Renal cortical epithelial cell (primary cell): ENCODE results near the gene ZNF415. TPM values are rescaled to one million over a fixed set of nuclear protein-coding genes. Genes with fewer than 3 reads are reported as not detected.
"Not testable (repeated sequence)": the region's sequence is repeated elsewhere in the genome, so short reads cannot be mapped to it uniquely, and the experiment has no call there.

ENCODE experiments used
- DNase-seq: peaks from one replicate; pipeline ENCODE4 v3.0.0-alpha.2; 2011; ENCODE audit warnings: low read depth
- total RNA-seq: library from RNA; depleted of rRNA; stranded (reverse); fragments of >200 nt; gene quantifications from 2 replicates; pipeline ENCODE4 v1.2.3, GENCODE V29; 2014

Gene ZNF415
- total RNA-seq, 1 donor from 2014 or later: 16.2 TPM

DNA sequence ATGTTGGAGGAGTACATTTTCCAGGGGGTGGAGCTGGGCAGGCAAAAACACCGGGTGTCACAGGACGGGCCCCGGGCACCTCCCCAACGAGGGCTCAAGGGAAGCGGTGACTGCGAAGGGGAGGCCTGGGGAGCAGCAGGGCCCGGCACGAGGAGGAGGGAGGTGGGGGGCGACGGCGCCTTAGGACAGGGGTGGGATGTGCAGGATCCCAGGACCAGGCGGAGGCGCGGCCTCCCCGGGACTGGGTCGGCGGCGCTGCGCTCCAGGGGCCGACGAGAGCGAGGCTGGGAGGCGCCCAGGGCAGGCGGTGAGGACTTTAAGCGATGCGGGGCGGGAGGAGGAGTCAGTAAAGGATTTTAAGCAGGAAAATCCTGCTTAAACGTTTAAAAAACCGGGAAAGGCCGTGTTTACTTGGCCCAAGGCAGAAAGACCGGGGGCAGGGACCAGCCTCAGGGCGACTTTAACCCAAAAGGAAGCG lies 29.9 kb downstream of the ZNF415 start:
- peak; percentile 3 for DNase-seq

GRCh38 chr19:53102206-53102755 lies 30.4 kb downstream of the ZNF415 start:
- DNase-seq: peak; percentile 7

DNA sequence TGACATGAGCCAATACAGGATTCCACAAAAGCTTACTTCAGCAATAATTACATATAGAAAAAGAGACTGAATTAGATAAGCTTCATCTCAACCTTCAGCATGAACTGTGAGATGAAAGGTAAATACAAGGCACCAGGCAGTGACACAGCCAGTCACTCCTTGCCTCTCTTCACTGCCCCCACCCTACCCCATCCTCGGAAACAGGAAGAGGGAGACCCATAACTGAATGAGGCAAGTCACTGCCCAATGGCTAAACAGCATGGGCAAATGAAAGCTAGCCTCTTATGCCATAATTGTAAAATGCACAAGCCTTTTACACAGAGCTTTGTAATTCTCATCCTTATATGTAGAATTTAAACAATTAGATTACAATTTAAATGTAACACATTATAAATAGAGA lies 31.2 kb downstream of the ZNF415 start:
- DNase-seq: no peak

GRCh38 chr19:53098570-53098969 lies 34.1 kb downstream of the ZNF415 start:
- not testable (repeated sequence) for DNase-seq

- not testable (repeated sequence) for DNase-seq
These were observed 35.6 kb downstream of the ZNF415 start for GRCh38 chr19:53096982-53097690.

- not testable (repeated sequence) for DNase-seq
These were observed 36.1 kb downstream of the ZNF415 start for GRCh38 chr19:53096579-53096978.

GRCh38 chr19:53094754-53095575 lies 37.7 kb downstream of the ZNF415 start:
- no peak for DNase-seq

GRCh38 chr19:53092723-53093122 lies 40.0 kb downstream of the ZNF415 start:
- DNase-seq: no peak

DNA sequence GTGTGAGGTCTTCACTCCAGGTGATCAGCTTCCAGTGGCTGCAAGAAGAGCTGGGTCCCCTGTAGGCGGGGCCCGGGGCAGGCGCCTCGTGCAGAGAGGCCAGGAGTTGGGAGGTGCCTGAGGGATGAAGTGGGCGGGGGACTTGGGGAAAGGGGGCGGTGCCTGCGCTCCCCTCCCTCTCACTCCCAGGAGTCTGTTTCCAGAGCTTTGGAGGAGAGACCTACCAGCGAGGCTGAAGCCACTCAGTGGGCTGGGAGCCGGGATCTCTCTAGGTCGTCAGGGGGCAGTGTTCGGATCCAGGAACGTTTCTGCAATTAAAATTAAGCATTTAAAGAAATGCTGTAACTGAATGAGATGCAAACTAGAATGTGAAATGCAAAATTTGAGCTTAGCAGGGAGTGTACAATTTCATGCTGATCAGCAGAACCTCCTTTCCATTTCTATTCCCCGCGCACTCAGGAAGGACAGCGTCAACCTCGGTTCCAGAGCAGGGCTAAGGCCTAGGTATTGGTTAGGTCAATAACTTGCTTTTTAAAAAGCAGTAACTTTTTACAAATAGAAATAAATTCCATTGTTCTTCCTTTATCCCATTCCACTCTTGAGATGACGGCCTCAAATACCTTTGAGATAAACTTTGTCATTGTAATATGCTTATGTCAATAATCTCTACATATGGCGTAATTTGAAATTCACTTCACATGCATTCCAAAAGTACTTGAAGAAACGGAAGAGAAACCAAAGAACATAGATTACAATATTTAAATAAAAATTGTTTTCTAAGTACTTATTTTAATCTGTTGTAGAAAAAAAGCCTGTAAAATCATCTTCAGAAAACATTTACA lies 41.1 kb downstream of the ZNF415 start:
- no peak for DNase-seq

GRCh38 chr19:53088091-53088490 lies 44.6 kb downstream of the ZNF415 start:
- no peak for DNase-seq

- no peak for DNase-seq
These were observed 45.8 kb downstream of the ZNF415 start for GRCh38 chr19:53086949-53087348.

DNA sequence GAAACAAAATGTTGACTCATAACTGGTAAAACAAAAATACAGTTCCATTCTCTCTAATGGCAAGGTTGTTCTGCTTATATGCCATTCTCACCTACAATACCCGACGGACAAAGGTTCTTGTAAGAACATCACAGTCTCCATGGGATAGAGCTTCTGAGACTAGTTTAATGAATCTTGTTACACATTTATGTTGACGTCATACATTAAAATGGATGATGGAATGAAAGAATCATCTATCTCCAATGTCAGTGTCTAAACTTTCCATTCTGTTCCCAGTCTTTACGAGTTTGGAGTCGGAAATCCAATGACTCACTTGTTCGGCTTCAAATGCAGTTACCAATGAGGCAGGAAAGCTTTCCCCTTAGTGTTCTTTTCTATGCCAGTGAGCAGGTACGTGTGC lies 47.2 kb downstream of the ZNF415 start:
- DNase-seq: no peak

- no peak for DNase-seq
These were observed 49.8 kb downstream of the ZNF415 start for GRCh38 chr19:53082929-53083328.

DNA sequence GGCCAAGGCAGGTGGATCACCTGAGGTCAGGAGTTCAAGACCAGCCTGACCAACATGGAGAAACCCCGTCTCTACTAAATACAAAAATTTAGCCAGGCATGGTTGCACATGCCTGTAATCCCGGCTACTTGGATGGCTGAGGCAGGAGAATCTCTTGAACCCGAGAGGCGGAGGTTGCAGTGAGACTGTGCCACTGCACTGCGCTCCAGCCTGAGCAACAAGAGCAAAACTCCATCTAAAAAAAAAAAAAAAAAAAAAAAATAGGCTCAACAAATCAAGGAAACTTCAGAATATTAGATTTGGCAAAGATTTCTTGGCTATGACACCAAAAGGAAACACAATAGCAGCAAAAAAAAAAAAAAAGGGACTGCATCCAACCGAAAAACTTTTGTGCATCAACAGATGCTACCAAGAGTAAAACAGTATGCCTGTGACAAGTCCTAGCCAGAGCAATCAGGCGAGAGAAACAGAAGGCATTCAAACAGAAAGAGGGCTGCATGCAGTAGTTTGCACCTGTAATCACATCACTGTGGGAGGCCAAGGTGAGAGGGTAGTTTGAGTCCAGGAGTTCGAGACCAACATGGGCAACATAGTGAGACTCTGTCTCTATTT lies 53.3 kb downstream of the ZNF415 start:
- DNase-seq: no peak

DNA sequence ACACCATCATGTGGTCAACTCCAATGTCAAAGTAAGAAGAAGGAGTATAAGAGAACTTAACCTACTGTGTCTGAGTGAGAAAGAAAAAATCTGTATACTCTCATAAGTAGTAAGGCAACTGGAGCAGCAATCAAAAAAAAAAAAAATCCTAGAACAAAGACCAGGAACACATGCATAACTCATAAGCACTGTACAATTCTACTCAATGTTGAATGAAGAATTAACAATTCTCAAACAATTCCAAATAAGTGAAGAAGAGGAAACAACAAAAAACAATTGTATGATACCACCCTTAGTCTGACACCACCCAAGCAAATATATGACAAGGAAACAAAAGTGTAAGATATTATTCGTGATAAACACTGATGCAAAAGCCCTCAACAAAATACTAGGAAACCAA lies 54.0 kb downstream of the ZNF415 start:
- DNase-seq: no peak

- no peak for DNase-seq
These were observed 55.7 kb downstream of the ZNF415 start for GRCh38 chr19:53076984-53077383.

- DNase-seq: no peak
These were observed 63.9 kb downstream of the ZNF415 start for GRCh38 chr19:53068834-53069233.

GRCh38 chr19:53068199-53068598 lies 64.5 kb downstream of the ZNF415 start:
- DNase-seq: no peak

DNA sequence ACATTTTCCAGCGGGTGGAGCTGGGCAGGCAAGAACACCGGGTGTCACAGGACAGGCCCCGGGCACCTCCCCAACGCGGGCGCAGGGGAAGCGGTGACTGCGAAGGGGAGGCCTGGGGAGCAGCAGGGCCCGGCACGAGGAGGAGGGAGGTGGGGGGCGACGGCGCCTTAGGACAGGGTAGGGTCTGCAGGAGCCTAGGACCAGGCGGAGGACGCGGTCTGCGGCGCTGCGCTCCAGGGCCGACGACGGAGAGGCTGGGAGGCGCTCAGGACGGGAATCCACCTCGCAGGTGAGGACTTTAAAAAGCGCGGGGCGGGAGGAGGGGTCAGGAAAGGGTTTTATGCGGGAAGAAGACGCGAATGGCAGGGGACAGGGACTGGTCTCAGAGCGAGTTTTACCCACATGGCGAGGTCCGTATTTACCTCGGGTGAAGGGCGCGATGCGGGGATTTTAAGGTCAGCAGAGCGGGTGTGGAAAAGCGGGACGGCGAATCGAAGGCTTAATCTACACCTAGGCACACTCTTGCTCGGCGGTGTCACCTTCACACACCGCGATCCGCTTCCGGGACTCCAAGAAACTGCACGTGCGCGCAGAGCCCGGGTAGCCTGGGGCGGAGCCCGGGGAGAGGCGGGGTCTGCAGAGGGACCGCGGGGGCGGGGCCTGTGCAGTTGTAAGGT lies 74.7 kb downstream of the ZNF415 start:
- no peak for DNase-seq
